ENCODE measurements around the gene EDN1. TPM values are rescaled to one million over a fixed set of nuclear protein-coding genes. Genes with fewer than 3 reads are reported as not detected.

Gene EDN1
- total RNA-seq = 34.1 and 88.5 TPM in 2 replicates

GRCh38 chr6:12289933-12290820, at the start of gene EDN1:
EDN1 (plus strand) TSS chr6:12290361; CDS start chr6:12290630, 269 bp downstream.

Measured in dermis lymphatic vessel endothelial cell (primary cell).